A673 (cell line): Measurements from ENCODE around the gene WDFY4.

Source experiments
- EZH2 ChIP-seq: fragments of 200-600 bp; sonication (generic); IDR thresholded peaks from 2 replicates; pipeline ENCODE4 v1.6.1; 2017; ENCODE audit warnings: borderline replicate concordance, low read depth, mild to moderate bottlenecking, mixed read lengths, antibody characterized with exemption, low read length; ENCODE audit not compliant: poor library complexity, severe bottlenecking
- TF ChIP-seq, protein P1 (sequence below): fragments of 300-800, 200-600 bp; sonication (generic); conservative IDR thresholded peaks from 2 replicates; pipeline ENCODE4 v1.5.1; 2017; ENCODE audit warnings: low read depth, mild to moderate bottlenecking, antibody characterized with exemption, low read length, moderate library complexity, mixed read lengths

- TF ChIP-seq, protein P1, sequence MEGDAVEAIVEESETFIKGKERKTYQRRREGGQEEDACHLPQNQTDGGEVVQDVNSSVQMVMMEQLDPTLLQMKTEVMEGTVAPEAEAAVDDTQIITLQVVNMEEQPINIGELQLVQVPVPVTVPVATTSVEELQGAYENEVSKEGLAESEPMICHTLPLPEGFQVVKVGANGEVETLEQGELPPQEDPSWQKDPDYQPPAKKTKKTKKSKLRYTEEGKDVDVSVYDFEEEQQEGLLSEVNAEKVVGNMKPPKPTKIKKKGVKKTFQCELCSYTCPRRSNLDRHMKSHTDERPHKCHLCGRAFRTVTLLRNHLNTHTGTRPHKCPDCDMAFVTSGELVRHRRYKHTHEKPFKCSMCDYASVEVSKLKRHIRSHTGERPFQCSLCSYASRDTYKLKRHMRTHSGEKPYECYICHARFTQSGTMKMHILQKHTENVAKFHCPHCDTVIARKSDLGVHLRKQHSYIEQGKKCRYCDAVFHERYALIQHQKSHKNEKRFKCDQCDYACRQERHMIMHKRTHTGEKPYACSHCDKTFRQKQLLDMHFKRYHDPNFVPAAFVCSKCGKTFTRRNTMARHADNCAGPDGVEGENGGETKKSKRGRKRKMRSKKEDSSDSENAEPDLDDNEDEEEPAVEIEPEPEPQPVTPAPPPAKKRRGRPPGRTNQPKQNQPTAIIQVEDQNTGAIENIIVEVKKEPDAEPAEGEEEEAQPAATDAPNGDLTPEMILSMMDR = no peak
- TF ChIP-seq EZH2 = no peak
Observed at GRCh38 chr10:48798481-48799254, 114.0 kb downstream of the WDFY4 start.
